Measurements from ENCODE around the gene RIMBP2.

RIMBP2 gene

DNA sequence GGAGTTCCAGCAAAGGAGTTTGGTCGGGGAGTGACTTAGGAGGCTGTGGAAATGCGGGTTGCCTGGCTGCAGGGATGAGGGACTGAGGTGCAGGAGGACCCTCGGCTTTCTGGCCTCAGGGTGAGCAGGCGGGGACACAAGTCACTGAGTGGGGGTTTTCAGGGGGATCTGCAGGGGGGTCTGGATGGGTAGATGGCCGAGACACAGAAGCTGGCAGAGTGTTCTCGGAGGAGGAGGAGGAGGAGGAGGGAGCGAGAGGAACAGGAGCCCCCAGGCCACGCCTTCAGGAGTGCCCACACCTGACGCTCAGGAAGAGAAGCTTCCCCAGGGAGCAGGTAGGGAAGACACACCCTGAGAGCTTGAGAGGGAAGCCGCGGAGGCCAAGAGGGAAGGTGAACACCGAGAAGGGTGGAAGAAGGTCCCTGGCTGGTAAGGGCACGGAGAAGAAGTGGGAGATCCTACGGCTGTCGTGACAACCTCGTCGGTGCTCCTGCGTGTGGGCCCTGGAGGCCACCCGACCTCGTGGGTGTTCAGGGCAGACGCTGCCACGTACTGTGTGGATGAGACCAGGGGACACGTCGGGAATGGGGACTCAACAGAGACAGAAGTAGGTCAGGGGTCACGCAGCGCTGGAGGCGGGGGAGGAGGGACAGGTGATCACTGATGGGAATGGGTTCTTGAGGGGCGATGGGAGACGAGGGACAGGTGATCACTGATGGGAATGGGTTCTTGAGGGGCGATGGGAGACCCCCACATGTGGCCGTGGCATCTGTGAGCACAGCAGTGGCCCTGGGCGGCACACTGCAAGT, 269.0 kb downstream of the RIMBP2 start:
- Histone ChIP-seq H3K27me3 (ENCODE audit: control insufficient read depth in 2 of 2, insufficient read depth in 2 of 2, low read length in 2 of 2) (no peaks in the 10 kb centered on the region), H3K4me3 (ENCODE audit: low read length in 2 of 2) (no peak overlapping the region), H3K27ac (ENCODE audit: low read depth in 2 of 2, low read length in 2 of 2) (no peak overlapping the region), H3K9me3 (ENCODE audit: control insufficient read depth in 2 of 2, low read length in 2 of 2) (no peaks in the 10 kb centered on the region), H3K4me1 (ENCODE audit: control insufficient read depth in 2 of 2, insufficient read depth in 2 of 2, low read length in 2 of 2) (no peaks in the 10 kb centered on the region), H3K36me3 (ENCODE audit: control insufficient read depth in 2 of 2, insufficient read depth in 2 of 2, low read length in 2 of 2) (no peaks in the 10 kb centered on the region), H3K9ac (ENCODE audit: low read depth in 1 of 2, low read length in 2 of 2) (no peak overlapping the region)

DNA sequence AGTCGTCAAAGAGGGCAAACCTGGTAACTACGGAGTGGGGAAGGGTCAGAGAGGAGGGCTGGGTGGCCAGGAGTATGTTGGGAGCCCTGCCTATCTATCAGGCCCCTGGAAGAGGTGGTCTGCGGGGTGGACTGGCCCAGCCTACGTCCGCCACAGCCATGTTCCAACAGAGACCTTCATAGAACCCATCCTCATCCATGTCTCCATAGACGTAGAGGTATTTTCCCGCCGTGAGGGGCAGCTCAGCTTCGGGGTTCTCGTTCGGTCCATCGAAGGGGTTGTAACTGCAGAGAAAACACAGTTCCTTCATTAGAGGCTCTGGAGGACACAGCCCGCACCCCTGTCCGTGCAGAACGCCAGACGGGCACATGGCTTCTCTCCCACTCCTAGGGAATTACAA, 271.1 kb downstream of the RIMBP2 start:
- Histone ChIP-seq H3K4me3 (ENCODE audit: low read length in 2 of 2) (no peak overlapping the region), H3K36me3 (ENCODE audit: control insufficient read depth in 2 of 2, insufficient read depth in 2 of 2, low read length in 2 of 2) (no peaks in the 10 kb centered on the region), H3K27ac (ENCODE audit: low read depth in 2 of 2, low read length in 2 of 2) (no peak overlapping the region), H3K4me1 (ENCODE audit: control insufficient read depth in 2 of 2, insufficient read depth in 2 of 2, low read length in 2 of 2) (no peaks in the 10 kb centered on the region), H3K27me3 (ENCODE audit: control insufficient read depth in 2 of 2, insufficient read depth in 2 of 2, low read length in 2 of 2) (no peaks in the 10 kb centered on the region), H3K9ac (ENCODE audit: low read depth in 1 of 2, low read length in 2 of 2) (no peak overlapping the region), H3K9me3 (ENCODE audit: control insufficient read depth in 2 of 2, low read length in 2 of 2) (no peaks in the 10 kb centered on the region)

GRCh38 chr12:130444061-130444460, 272.0 kb downstream of the RIMBP2 start:
- no peaks in the 10 kb centered on the region for H3K36me3 ChIP-seq (ENCODE audit: control insufficient read depth in 2 of 2, insufficient read depth in 2 of 2, low read length in 2 of 2)
- no peak overlapping the region for H3K9ac ChIP-seq (ENCODE audit: low read depth in 1 of 2, low read length in 2 of 2)
- no peaks in the 10 kb centered on the region for H3K27me3 ChIP-seq (ENCODE audit: control insufficient read depth in 2 of 2, insufficient read depth in 2 of 2, low read length in 2 of 2)
- no peaks in the 10 kb centered on the region for H3K9me3 ChIP-seq (ENCODE audit: control insufficient read depth in 2 of 2, low read length in 2 of 2)
- H3K4me1 ChIP-seq (ENCODE audit: control insufficient read depth in 2 of 2, insufficient read depth in 2 of 2, low read length in 2 of 2) = no peaks in the 10 kb centered on the region
- H3K4me3 ChIP-seq (ENCODE audit: low read length in 2 of 2) = no peak overlapping the region
- no peak overlapping the region for H3K27ac ChIP-seq (ENCODE audit: low read depth in 2 of 2, low read length in 2 of 2)

DNA sequence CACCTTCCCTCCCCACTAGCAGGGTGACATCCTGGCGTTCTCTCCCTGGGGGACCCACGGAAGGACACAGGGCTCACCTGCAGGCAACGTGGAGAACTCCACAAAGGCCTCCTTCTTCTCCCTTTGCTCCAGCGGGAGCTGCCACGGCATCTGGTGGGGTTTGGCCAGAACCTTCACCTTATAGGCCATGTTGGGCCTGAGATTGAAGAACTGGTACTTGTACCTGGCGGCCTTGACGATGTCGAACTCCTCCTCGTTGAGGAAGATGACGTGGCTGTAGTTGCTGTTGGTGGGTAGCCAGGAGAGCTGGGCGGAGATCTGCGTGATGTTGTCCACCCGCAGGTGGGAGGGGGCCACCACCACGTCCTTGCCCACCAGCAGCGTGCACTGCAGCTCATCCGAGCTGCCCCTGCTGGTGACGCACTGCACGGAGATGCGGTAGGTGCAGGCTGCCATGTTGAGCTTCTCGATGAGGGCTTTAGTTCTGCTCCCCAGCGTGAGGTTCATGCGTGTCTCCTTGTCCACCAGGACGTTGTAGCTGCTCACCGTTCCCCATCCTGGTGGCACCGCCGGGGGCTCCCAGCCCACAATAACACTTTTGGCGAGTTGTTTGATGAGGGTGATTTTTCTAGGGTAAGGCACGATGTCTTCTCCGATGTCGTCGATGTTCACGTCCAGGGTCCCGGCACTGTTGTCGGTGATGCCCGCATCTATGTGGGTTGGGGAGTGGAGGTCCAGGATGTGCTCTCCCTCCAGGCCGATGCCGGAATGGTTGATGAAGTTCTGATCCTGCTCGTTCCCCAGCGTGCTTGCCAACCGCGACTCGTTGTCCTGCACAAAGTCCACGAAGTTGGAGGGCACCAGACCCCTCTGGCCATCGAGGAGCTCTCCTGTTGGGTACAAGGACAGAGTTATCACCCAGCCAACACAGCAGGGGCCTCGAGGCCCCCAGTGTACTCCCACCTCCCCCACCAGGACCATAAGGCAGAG, 274.0 kb downstream of the RIMBP2 start:
- H3K27ac ChIP-seq (ENCODE audit: low read depth in 2 of 2, low read length in 2 of 2) = no peak overlapping the region
- no peaks in the 10 kb centered on the region for H3K9me3 ChIP-seq (ENCODE audit: control insufficient read depth in 2 of 2, low read length in 2 of 2)
- no peaks in the 10 kb centered on the region for H3K4me1 ChIP-seq (ENCODE audit: control insufficient read depth in 2 of 2, insufficient read depth in 2 of 2, low read length in 2 of 2)
- no peak overlapping the region for H3K4me3 ChIP-seq (ENCODE audit: low read length in 2 of 2)
- no peaks in the 10 kb centered on the region for H3K27me3 ChIP-seq (ENCODE audit: control insufficient read depth in 2 of 2, insufficient read depth in 2 of 2, low read length in 2 of 2)
- no peak overlapping the region for H3K9ac ChIP-seq (ENCODE audit: low read depth in 1 of 2, low read length in 2 of 2)
- no peaks in the 10 kb centered on the region for H3K36me3 ChIP-seq (ENCODE audit: control insufficient read depth in 2 of 2, insufficient read depth in 2 of 2, low read length in 2 of 2)

DNA sequence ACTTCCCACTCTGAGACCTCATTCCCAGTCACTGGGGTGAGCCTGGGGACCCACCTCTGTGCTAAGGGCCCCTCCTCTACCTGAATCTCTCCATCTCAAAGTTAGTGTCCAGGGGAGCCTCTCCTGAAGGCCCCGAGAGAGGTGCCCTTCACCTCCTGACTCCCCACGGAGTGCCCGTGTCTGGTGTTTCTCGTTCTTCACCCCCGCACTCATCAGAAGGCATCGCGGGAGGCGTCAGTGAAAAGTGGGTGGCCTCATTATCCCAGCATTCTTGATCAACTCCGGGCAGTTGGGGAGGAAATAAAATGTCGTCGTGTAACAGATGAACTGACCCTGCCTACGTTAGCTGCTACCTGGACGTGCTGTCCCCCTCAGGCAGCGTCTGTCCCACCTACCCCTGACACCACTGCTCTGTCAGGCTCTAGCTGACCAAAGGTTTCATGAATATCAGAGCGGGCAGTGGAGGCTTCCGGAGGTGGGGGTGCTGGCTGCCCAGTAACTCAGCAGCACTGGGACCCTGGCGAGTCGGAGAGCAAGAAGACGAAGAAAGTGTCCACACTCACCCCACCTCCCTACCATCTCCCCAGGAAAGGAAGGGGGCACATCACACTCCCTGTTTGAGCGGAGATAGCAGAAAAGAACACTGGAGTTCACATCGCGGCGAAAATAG, 275.6 kb downstream of the RIMBP2 start:
- Histone ChIP-seq H3K27ac (ENCODE audit: low read depth in 2 of 2, low read length in 2 of 2) (no peak overlapping the region), H3K9me3 (ENCODE audit: control insufficient read depth in 2 of 2, low read length in 2 of 2) (no peaks in the 10 kb centered on the region), H3K4me1 (ENCODE audit: control insufficient read depth in 2 of 2, insufficient read depth in 2 of 2, low read length in 2 of 2) (no peaks in the 10 kb centered on the region), H3K36me3 (ENCODE audit: control insufficient read depth in 2 of 2, insufficient read depth in 2 of 2, low read length in 2 of 2) (no peaks in the 10 kb centered on the region), H3K27me3 (ENCODE audit: control insufficient read depth in 2 of 2, insufficient read depth in 2 of 2, low read length in 2 of 2) (no peaks in the 10 kb centered on the region), H3K4me3 (ENCODE audit: low read length in 2 of 2) (no peak overlapping the region), H3K9ac (ENCODE audit: low read depth in 1 of 2, low read length in 2 of 2) (no peak overlapping the region)

DNA sequence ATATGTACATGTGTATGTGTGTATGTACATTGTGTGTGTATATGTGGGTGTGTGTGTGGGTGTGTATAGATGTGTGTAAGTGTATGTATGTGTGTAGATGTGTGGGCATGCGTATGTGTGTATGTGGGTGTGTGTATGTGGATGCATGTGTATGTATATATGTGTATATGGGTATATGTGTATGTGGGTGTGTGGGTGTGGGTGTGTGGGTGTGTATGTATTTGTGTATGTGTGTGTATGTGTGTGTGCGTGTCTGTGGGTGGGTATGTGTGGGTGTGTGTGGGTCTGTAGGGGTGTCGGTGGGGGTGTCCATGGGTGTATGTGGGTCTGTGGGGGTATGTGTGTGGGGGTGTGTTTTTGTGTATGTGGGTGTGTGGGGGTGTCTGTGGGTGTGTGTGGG, 276.8 kb downstream of the RIMBP2 start:
- Histone ChIP-seq H3K27me3 (ENCODE audit: control insufficient read depth in 2 of 2, insufficient read depth in 2 of 2, low read length in 2 of 2) (no peaks in the 10 kb centered on the region), H3K4me3 (ENCODE audit: low read length in 2 of 2) (no peak overlapping the region), H3K9me3 (ENCODE audit: control insufficient read depth in 2 of 2, low read length in 2 of 2) (no peaks in the 10 kb centered on the region), H3K27ac (ENCODE audit: low read depth in 2 of 2, low read length in 2 of 2) (no peak overlapping the region), H3K36me3 (ENCODE audit: control insufficient read depth in 2 of 2, insufficient read depth in 2 of 2, low read length in 2 of 2) (no peaks in the 10 kb centered on the region), H3K9ac (ENCODE audit: low read depth in 1 of 2, low read length in 2 of 2) (no peak overlapping the region), H3K4me1 (ENCODE audit: control insufficient read depth in 2 of 2, insufficient read depth in 2 of 2, low read length in 2 of 2) (no peaks in the 10 kb centered on the region)

GRCh38 chr12:130438711-130439110, 277.4 kb downstream of the RIMBP2 start:
- Histone ChIP-seq H3K9me3 (ENCODE audit: control insufficient read depth in 2 of 2, low read length in 2 of 2) (no peaks in the 10 kb centered on the region), H3K4me1 (ENCODE audit: control insufficient read depth in 2 of 2, insufficient read depth in 2 of 2, low read length in 2 of 2) (no peaks in the 10 kb centered on the region), H3K36me3 (ENCODE audit: control insufficient read depth in 2 of 2, insufficient read depth in 2 of 2, low read length in 2 of 2) (no peaks in the 10 kb centered on the region), H3K9ac (ENCODE audit: low read depth in 1 of 2, low read length in 2 of 2) (no peak overlapping the region), H3K27ac (ENCODE audit: low read depth in 2 of 2, low read length in 2 of 2) (no peak overlapping the region), H3K27me3 (ENCODE audit: control insufficient read depth in 2 of 2, insufficient read depth in 2 of 2, low read length in 2 of 2) (no peaks in the 10 kb centered on the region), H3K4me3 (ENCODE audit: low read length in 2 of 2) (no peak overlapping the region)

DNA sequence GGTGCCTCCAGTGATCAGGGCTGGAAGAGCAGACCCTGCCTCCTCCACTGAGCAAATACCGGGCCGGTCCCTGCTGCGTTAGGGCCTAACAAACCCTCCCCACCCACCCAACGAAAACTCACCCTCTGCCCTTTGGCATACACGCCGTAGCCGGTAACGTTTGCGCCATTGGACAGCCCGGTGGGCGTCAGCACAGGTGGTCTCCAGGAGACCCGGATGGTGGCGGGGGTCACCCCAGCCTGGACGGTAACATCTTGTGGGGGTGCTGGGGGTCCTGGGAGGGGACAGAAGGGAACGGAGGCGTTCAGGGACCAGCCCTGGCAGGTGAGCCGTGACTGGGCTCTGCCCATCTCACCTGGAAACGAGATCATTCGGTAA, 277.9 kb downstream of the RIMBP2 start:
- Histone ChIP-seq H3K9me3 (ENCODE audit: control insufficient read depth in 2 of 2, low read length in 2 of 2) (no peaks in the 10 kb centered on the region), H3K36me3 (ENCODE audit: control insufficient read depth in 2 of 2, insufficient read depth in 2 of 2, low read length in 2 of 2) (no peaks in the 10 kb centered on the region), H3K9ac (ENCODE audit: low read depth in 1 of 2, low read length in 2 of 2) (no peak overlapping the region), H3K4me1 (ENCODE audit: control insufficient read depth in 2 of 2, insufficient read depth in 2 of 2, low read length in 2 of 2) (no peaks in the 10 kb centered on the region), H3K27me3 (ENCODE audit: control insufficient read depth in 2 of 2, insufficient read depth in 2 of 2, low read length in 2 of 2) (no peaks in the 10 kb centered on the region), H3K27ac (ENCODE audit: low read depth in 2 of 2, low read length in 2 of 2) (no peak overlapping the region), H3K4me3 (ENCODE audit: low read length in 2 of 2) (no peak overlapping the region)

- H3K27me3 ChIP-seq (ENCODE audit: control insufficient read depth in 2 of 2, insufficient read depth in 2 of 2, low read length in 2 of 2) = no peaks in the 10 kb centered on the region
- no peaks in the 10 kb centered on the region for H3K36me3 ChIP-seq (ENCODE audit: control insufficient read depth in 2 of 2, insufficient read depth in 2 of 2, low read length in 2 of 2)
- no peak overlapping the region for H3K4me3 ChIP-seq (ENCODE audit: low read length in 2 of 2)
- no peaks in the 10 kb centered on the region for H3K4me1 ChIP-seq (ENCODE audit: control insufficient read depth in 2 of 2, insufficient read depth in 2 of 2, low read length in 2 of 2)
- no peaks in the 10 kb centered on the region for H3K9me3 ChIP-seq (ENCODE audit: control insufficient read depth in 2 of 2, low read length in 2 of 2)
- H3K9ac ChIP-seq (ENCODE audit: low read depth in 1 of 2, low read length in 2 of 2) = no peak overlapping the region
- no peak overlapping the region for H3K27ac ChIP-seq (ENCODE audit: low read depth in 2 of 2, low read length in 2 of 2)
Measured at GRCh38 chr12:130437555-130438242, 278.4 kb downstream of the RIMBP2 start.
